ENCODE data around the gene TAF5.
"Not testable (repeated sequence)": the region's sequence is repeated elsewhere in the genome, so short reads cannot be mapped to it uniquely, and the experiment has no call there.

Gene TAF5

GRCh38 chr10:103413564-103413963, 45.8 kb downstream of the TAF5 start:
- DNase-seq (ENCODE audit: low spot score): no peak

GRCh38 chr10:103415581-103415980, 47.8 kb downstream of the TAF5 start:
- DNase-seq (ENCODE audit: low spot score): no peak

- peak; percentile 66 for DNase-seq (ENCODE audit: low spot score)
These were observed 48.8 kb downstream of the TAF5 start for GRCh38 chr10:103416436-103417147.

GRCh38 chr10:103417148-103417469, 49.3 kb downstream of the TAF5 start:
- not testable (repeated sequence) for DNase-seq (ENCODE audit: low spot score)

- DNase-seq (ENCODE audit: low spot score): no peak
These were observed 49.8 kb downstream of the TAF5 start for GRCh38 chr10:103417601-103418000.

- DNase-seq (ENCODE audit: low spot score): no peak
These were observed 51.3 kb downstream of the TAF5 start for GRCh38 chr10:103419101-103419500.

GRCh38 chr10:103423748-103424147, 56.0 kb downstream of the TAF5 start:
- no peak for DNase-seq (ENCODE audit: low spot score)

GRCh38 chr10:103427866-103428265, 60.1 kb downstream of the TAF5 start:
- DNase-seq (ENCODE audit: low spot score): no peak

GRCh38 chr10:103428989-103429643, 61.3 kb downstream of the TAF5 start:
- DNase-seq (ENCODE audit: low spot score): no peak

GRCh38 chr10:103429647-103430046, 61.9 kb downstream of the TAF5 start:
- no peak for DNase-seq (ENCODE audit: low spot score)

GRCh38 chr10:103431902-103432301, 64.1 kb downstream of the TAF5 start:
- no peak for DNase-seq (ENCODE audit: low spot score)

GRCh38 chr10:103433858-103434257, 66.1 kb downstream of the TAF5 start:
- DNase-seq (ENCODE audit: low spot score): no peak

Data from GM03348 (cell line).